OCI-LY3 (cell line): ENCODE measurements around the gene CORO2B.
"Not testable (repeated sequence)": the region's sequence is repeated elsewhere in the genome, so short reads cannot be mapped to it uniquely, and the experiment has no call there.

ENCODE experiments used
- H2AFZ ChIP-seq: fragments of 200-600, 300-600 bp; shearing (Covaris generic); 2 replicates; pipeline ENCODE4 v1.6.0; 2014; ENCODE audit warnings: antibody characterized with exemption, low read depth, low read length
- H3K27ac ChIP-seq: fragments of 200-600, 300-600 bp; sonication (generic); 2 replicates; pipeline ENCODE4 v1.5.1; 2014; ENCODE audit warnings: mild to moderate bottlenecking, low read length, moderate library complexity, mixed read lengths
- H3K27me3 ChIP-seq: fragments of 200-600, 300-600 bp; sonication (generic); 2 replicates; pipeline ENCODE4 v1.6.1; 2014; ENCODE audit warnings: low read depth, low read length, mixed read lengths
- H3K36me3 ChIP-seq: fragments of 200-600, 300-600 bp; sonication (generic); replicated peaks from 2 replicates; pipeline ENCODE3; 2014; ENCODE audit warnings: low read depth, low read length, mixed read lengths
- H3K4me1 ChIP-seq: fragments of 300-600, 200-600 bp; sonication (generic); 2 replicates; pipeline ENCODE4 v1.6.1; 2014; ENCODE audit warnings: low read length, mixed read lengths
- H3K4me2 ChIP-seq: fragments of 200-600, 300-600 bp; sonication (generic); 2 replicates; pipeline ENCODE4 v1.6.1; 2014; ENCODE audit warnings: low read length, mixed read lengths
- H3K4me3 ChIP-seq: fragments of 300-600, 200-600 bp; sonication (generic); 2 replicates; pipeline ENCODE4 v1.5.1; 2014; ENCODE audit warnings: antibody characterized with exemption, mild to moderate bottlenecking, low read length, moderate library complexity
- H3K79me2 ChIP-seq: fragments of 300-600, 200-600 bp; shearing (Covaris generic); 2 replicates; pipeline ENCODE4 v1.6.1; 2014; ENCODE audit warnings: mild to moderate bottlenecking, low read length, mixed read lengths
- H3K9ac ChIP-seq: fragments of 300-600, 200-600 bp; shearing (Covaris generic); 2 replicates; pipeline ENCODE4 v1.6.0; 2014; ENCODE audit warnings: mild to moderate bottlenecking, low read length, moderate library complexity
- H3K9me3 ChIP-seq: fragments of 200-600, 300-600 bp; shearing (Covaris generic); 2 replicates; pipeline ENCODE4 v1.6.1; 2014; ENCODE audit warnings: low read length, mixed read lengths; ENCODE audit not compliant: insufficient read depth
- H4K20me1 ChIP-seq: fragments of 200-600, 300-600 bp; sonication (generic); 2 replicates; pipeline ENCODE4 v1.6.1; 2016; ENCODE audit warnings: low read length, mixed read lengths; ENCODE audit not compliant: insufficient read depth
- CTCF ChIP-seq: fragments of 200-600, 300-600 bp; sonication (generic); IDR thresholded peaks from 2 replicates; pipeline ENCODE4 v1.5.1; 2014; ENCODE audit warnings: antibody characterized with exemption, low read length, low read depth
- EZH2phosphoT487 ChIP-seq: fragments of 200-600 bp; shearing (Covaris generic); IDR thresholded peaks from 2 replicates; pipeline ENCODE4 v1.6.1; 2018; ENCODE audit warnings: antibody characterized with exemption, mixed run types, low read depth

Gene CORO2B

GRCh38 chr15:68749365-68749764 is 170.6 kb downstream of the CORO2B start:
- Histone ChIP-seq H3K9me3 (no peaks in the 10 kb centered on the region), H3K36me3 (no peaks in the 10 kb centered on the region), H3K4me3 (no peak overlapping the region), H3K4me2 (no peak overlapping the region), H3K4me1 (no peaks in the 10 kb centered on the region), H2AFZ (no peak overlapping the region), H3K79me2 (no peaks in the 10 kb centered on the region), H3K27ac (no peak overlapping the region), H3K27me3 (peaks cover 6% of the 10 kb centered on the region), H4K20me1 (no peaks in the 10 kb centered on the region), H3K9ac (no peak overlapping the region)
- no peak for TF ChIP-seq CTCF
- no peak for TF ChIP-seq EZH2phosphoT487

GRCh38 chr15:68749793-68750192 is 171.0 kb downstream of the CORO2B start:
- TF ChIP-seq CTCF, result no peak
- no peak for TF ChIP-seq EZH2phosphoT487
- Histone ChIP-seq H3K4me3 (no peak overlapping the region), H3K4me1 (no peaks in the 10 kb centered on the region), H2AFZ (no peak overlapping the region), H4K20me1 (no peaks in the 10 kb centered on the region), H3K79me2 (no peaks in the 10 kb centered on the region), H3K27ac (no peak overlapping the region), H3K27me3 (peaks cover 6% of the 10 kb centered on the region; the same call in 1 of the 2 replicates), H3K4me2 (no peak overlapping the region), H3K9me3 (no peaks in the 10 kb centered on the region), H3K9ac (no peak overlapping the region), H3K36me3 (no peaks in the 10 kb centered on the region)

GRCh38 chr15:68751622-68752021 is 172.8 kb downstream of the CORO2B start:
- Histone ChIP-seq H3K4me2 (no peak overlapping the region), H4K20me1 (no peaks in the 10 kb centered on the region), H3K27ac (no peak overlapping the region), H3K79me2 (no peaks in the 10 kb centered on the region), H3K4me1 (no peaks in the 10 kb centered on the region), H3K9ac (no peak overlapping the region), H2AFZ (no peak overlapping the region), H3K36me3 (no peaks in the 10 kb centered on the region), H3K27me3 (peaks cover 15% of the 10 kb centered on the region), H3K9me3 (no peaks in the 10 kb centered on the region), H3K4me3 (no peak overlapping the region)
- TF ChIP-seq CTCF (no peak), EZH2phosphoT487 (no peak)

GRCh38 chr15:68755731-68756130 is 176.9 kb downstream of the CORO2B start:
- no peaks in the 10 kb centered on the region for H4K20me1 ChIP-seq
- H3K9me3 ChIP-seq, result no peaks in the 10 kb centered on the region
- no peak overlapping the region for H3K9ac ChIP-seq
- H3K27ac ChIP-seq, result no peak overlapping the region
- TF ChIP-seq EZH2phosphoT487, result no peak
- no peak overlapping the region for H3K4me3 ChIP-seq
- no peak overlapping the region for H3K4me2 ChIP-seq
- H3K4me1 ChIP-seq, result no peaks in the 10 kb centered on the region
- H2AFZ ChIP-seq, result no peak overlapping the region
- peaks cover 10% of the 10 kb centered on the region; the same call in 1 of the 2 replicates for H3K27me3 ChIP-seq
- H3K79me2 ChIP-seq, result no peaks in the 10 kb centered on the region
- no peaks in the 10 kb centered on the region for H3K36me3 ChIP-seq

- H3K27me3 ChIP-seq, result peaks cover 31% of the 10 kb centered on the region
- H3K4me2 ChIP-seq, H3K4me3 ChIP-seq, H3K79me2 ChIP-seq, H3K4me1 ChIP-seq, H4K20me1 ChIP-seq, H3K9me3 ChIP-seq, H3K36me3 ChIP-seq, H3K27ac ChIP-seq, H3K9ac ChIP-seq, H2AFZ ChIP-seq: not testable (repeated sequence)
Measured at GRCh38 chr15:68759982-68760579, 181.3 kb downstream of the CORO2B start.
